Nephron progenitor cell (in vitro differentiated cells): ENCODE results near the gene AP2M1.

Experiments
- DNase-seq: peaks from one replicate; pipeline ENCODE4 v3.0.0; 2021
- H3K27ac Mint-ChIP-seq: 2 replicates; pipeline ENCODE4 v1.8.0; 2021; ENCODE audit warnings: mild to moderate bottlenecking, moderate library complexity, mixed read lengths
- H3K27me3 Mint-ChIP-seq: 2 replicates; pipeline ENCODE4 v1.8.0; 2021; ENCODE audit warnings: mild to moderate bottlenecking, low read depth, mixed read lengths; ENCODE audit not compliant: poor library complexity
- H3K36me3 Mint-ChIP-seq: 2 replicates; pipeline ENCODE4 v1.8.0; 2021; ENCODE audit warnings: low read depth, mixed read lengths
- H3K4me1 Mint-ChIP-seq: 2 replicates; pipeline ENCODE4 v1.8.0; 2021; ENCODE audit warnings: mixed read lengths
- H3K4me3 Mint-ChIP-seq: 2 replicates; pipeline ENCODE4 v1.8.0; 2021; ENCODE audit warnings: mild to moderate bottlenecking, moderate library complexity, mixed read lengths
- H3K9me3 Mint-ChIP-seq: 2 replicates; pipeline ENCODE4 v1.8.0; 2021; ENCODE audit warnings: mild to moderate bottlenecking, moderate library complexity, mixed read lengths
- TF ChIP-seq, protein P1 (sequence below): fragments of 200-600 bp; sonication (generic); IDR thresholded peaks from 2 replicates; pipeline ENCODE4 v1.5.0; 2021; ENCODE audit warnings: antibody characterized with exemption

Gene AP2M1

GRCh38 chr3:184174284-184174645 lies 390 bp upstream of the AP2M1 start:
- H3K4me3 Mint-ChIP-seq: peak overlapping the region; percentile 99
- no peaks in the 10 kb centered on the region for H3K9me3 Mint-ChIP-seq
- H3K36me3 Mint-ChIP-seq: peaks cover 38% of the 10 kb centered on the region
- peaks cover 4% of the 10 kb centered on the region for H3K27me3 Mint-ChIP-seq
- H3K4me1 Mint-ChIP-seq: peaks cover 47% of the 10 kb centered on the region
- H3K27ac Mint-ChIP-seq: no peak overlapping the region
- TF ChIP-seq, protein P1, sequence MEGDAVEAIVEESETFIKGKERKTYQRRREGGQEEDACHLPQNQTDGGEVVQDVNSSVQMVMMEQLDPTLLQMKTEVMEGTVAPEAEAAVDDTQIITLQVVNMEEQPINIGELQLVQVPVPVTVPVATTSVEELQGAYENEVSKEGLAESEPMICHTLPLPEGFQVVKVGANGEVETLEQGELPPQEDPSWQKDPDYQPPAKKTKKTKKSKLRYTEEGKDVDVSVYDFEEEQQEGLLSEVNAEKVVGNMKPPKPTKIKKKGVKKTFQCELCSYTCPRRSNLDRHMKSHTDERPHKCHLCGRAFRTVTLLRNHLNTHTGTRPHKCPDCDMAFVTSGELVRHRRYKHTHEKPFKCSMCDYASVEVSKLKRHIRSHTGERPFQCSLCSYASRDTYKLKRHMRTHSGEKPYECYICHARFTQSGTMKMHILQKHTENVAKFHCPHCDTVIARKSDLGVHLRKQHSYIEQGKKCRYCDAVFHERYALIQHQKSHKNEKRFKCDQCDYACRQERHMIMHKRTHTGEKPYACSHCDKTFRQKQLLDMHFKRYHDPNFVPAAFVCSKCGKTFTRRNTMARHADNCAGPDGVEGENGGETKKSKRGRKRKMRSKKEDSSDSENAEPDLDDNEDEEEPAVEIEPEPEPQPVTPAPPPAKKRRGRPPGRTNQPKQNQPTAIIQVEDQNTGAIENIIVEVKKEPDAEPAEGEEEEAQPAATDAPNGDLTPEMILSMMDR: no peak
- no peak for DNase-seq

GRCh38 chr3:184175506-184175905 lies 851 bp downstream of the AP2M1 start:
- H3K4me1 Mint-ChIP-seq: peaks cover 47% of the 10 kb centered on the region
- H3K36me3 Mint-ChIP-seq: peaks cover 48% of the 10 kb centered on the region
- no peaks in the 10 kb centered on the region for H3K9me3 Mint-ChIP-seq
- peak overlapping the region; percentile 99 for H3K4me3 Mint-ChIP-seq
- peaks cover 4% of the 10 kb centered on the region for H3K27me3 Mint-ChIP-seq
- DNase-seq: no peak
- peak overlapping the region; percentile 98 for H3K27ac Mint-ChIP-seq
- TF ChIP-seq, protein P1: no peak

GRCh38 chr3:184175981-184176376 lies 1.3 kb downstream of the AP2M1 start:
- peaks cover 4% of the 10 kb centered on the region for H3K27me3 Mint-ChIP-seq
- peak overlapping the region; percentile 99 for H3K4me3 Mint-ChIP-seq
- peaks cover 47% of the 10 kb centered on the region for H3K4me1 Mint-ChIP-seq
- H3K36me3 Mint-ChIP-seq: peaks cover 49% of the 10 kb centered on the region
- TF ChIP-seq, protein P1: no peak
- DNase-seq: no peak
- peak overlapping the region; percentile 98 for H3K27ac Mint-ChIP-seq
- no peaks in the 10 kb centered on the region for H3K9me3 Mint-ChIP-seq

DNA sequence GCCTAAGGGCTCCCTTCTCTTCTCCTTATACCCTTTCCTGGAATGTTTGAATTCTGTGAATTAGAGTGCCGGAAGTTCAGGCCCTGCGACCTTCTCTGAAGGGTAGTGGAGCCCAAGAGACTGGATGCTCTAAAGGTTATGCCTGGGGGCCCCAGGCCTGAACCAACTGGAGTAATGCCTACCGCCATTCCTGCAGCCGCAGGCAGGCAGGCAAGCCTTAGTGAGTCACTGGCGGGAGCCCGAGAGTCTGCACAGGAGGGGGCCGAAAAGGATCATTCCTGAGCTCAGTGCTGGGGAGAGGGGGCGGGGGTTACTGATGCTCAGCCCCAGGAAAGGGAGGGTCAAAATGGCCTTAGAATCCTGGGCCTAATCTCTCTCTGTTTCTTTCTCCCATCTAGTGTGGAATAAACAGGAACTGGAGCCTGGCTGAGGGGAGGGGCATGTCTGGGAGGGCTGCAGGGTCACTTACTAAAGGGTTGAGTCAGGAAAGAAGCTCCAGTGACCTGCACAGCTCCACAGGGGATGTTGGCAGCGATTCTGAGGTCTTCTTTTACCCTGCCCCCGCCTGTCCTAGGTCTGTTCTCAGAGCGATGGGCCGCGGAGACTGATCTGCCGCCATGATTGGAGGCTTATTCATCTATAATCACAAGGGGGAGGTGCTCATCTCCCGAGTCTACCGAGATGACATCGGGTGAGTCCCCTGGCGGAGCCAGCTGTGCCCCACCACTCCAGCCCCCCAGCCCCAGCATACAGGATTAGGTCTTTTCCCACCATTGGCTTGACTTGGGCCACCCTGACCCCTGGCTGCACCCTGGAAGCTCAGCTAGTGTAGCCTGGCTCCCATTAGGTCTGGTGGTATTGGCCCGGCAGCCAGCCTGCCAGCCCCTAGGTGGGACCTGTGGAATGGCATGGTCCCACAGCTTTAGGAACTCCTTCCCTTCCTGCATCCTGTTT lies 2.0 kb downstream of the AP2M1 start:
- H3K4me1 Mint-ChIP-seq: peaks cover 42% of the 10 kb centered on the region
- DNase-seq: peak; percentile 69
- H3K36me3 Mint-ChIP-seq: peaks cover 47% of the 10 kb centered on the region
- peak overlapping the region; percentile 99 for H3K4me3 Mint-ChIP-seq
- H3K9me3 Mint-ChIP-seq: no peaks in the 10 kb centered on the region
- TF ChIP-seq, protein P1: no peak
- H3K27ac Mint-ChIP-seq: peak overlapping the region; percentile 98
- H3K27me3 Mint-ChIP-seq: peaks cover 4% of the 10 kb centered on the region

DNA sequence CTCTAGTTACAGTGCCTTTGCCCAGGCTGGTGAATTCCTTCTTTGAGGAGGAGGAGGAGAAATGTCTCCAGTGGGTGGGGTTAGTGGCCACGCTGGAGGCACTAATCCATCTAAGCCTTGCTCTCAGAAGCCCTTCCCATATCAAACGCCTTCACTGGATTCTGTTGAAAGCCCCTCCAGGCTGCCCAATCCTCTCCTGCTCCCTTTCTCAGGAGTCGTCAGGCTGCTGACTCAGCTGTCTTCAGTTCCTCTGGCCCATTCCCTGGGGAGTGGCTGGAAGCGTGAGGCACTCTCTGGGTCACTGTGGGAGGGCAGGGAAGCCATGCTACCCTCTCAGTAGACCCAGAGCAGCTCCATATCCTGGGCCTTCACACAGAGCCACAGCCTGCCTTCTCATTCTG lies 2.7 kb downstream of the AP2M1 start:
- H3K4me3 Mint-ChIP-seq: peak overlapping the region; percentile 99
- no peaks in the 10 kb centered on the region for H3K9me3 Mint-ChIP-seq
- no peak for DNase-seq
- peak overlapping the region; percentile 98 for H3K27ac Mint-ChIP-seq
- peaks cover 4% of the 10 kb centered on the region for H3K27me3 Mint-ChIP-seq
- TF ChIP-seq, protein P1: no peak
- H3K36me3 Mint-ChIP-seq: peaks cover 43% of the 10 kb centered on the region
- peaks cover 37% of the 10 kb centered on the region for H3K4me1 Mint-ChIP-seq
